ENCODE data around the gene CD69. TPM values are rescaled to one million over a fixed set of nuclear protein-coding genes. Genes with fewer than 3 reads are reported as not detected.

The CD69 gene
- total RNA-seq, 1 donor from 2014 or later = 1.6 TPM

GRCh38 chr12:9779209-9779608 is 18.5 kb upstream of the CD69 start:
- Mint-ChIP-seq H3K4me1 (ENCODE audit: unreplicated experiment) (no peaks in the 10 kb centered on the region), H3K36me3 (no peaks in the 10 kb centered on the region), H3K9me3 (no peaks in the 10 kb centered on the region), H3K27me3 (no peaks in the 10 kb centered on the region), H3K4me3 (no peak overlapping the region), H3K27ac (no peak overlapping the region)
- no peak for TF ChIP-seq CTCF (conservative IDR thresholded peaks at IDR 0.05)
- DNase-seq (ENCODE audit: extremely low spot score, unreplicated experiment) = no peak

- Mint-ChIP-seq H3K4me1 (ENCODE audit: unreplicated experiment) (no peaks in the 10 kb centered on the region), H3K27ac (peak overlapping the region; percentile 72), H3K4me3 (no peak overlapping the region), H3K9me3 (no peaks in the 10 kb centered on the region), H3K27me3 (no peaks in the 10 kb centered on the region), H3K36me3 (no peaks in the 10 kb centered on the region)
- TF ChIP-seq CTCF (conservative IDR thresholded peaks at IDR 0.05) = no peak
- no peak for DNase-seq (ENCODE audit: extremely low spot score, unreplicated experiment)
Measured at GRCh38 chr12:9776781-9777180, 16.1 kb upstream of the CD69 start.

DNA sequence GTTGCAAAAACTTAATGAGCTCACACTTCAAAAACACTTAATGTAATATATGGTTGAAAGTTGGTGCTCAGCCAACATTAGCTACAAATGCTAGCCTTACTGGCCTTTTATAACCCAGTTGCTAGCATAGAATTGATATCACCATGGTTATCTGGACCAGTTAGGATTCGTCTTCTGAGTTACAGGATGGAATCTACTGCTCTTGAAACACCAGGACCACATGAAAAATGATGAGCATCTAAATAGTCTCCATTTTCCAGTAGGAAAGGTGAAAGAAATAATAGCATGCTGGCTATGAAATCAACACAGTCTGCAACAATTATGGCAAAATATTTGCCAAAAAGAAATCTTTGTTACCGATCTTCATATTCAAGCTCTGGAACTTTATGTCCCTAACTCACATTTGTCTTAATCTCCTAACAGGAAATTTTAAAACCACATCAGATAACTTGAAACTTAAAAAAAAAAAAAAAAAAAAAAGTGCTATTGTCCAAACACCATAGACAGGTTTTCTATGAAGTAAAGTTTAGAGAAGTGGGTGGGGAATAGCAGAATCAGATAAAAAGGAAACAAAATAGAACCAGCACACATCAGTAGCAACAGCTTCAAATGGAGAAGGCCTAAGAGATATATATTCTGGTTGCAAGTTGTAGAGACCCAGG is 12.6 kb upstream of the CD69 start:
- no peaks in the 10 kb centered on the region for H3K27me3 Mint-ChIP-seq
- H3K36me3 Mint-ChIP-seq = no peaks in the 10 kb centered on the region
- H3K4me3 Mint-ChIP-seq = no peak overlapping the region
- H3K27ac Mint-ChIP-seq = no peak overlapping the region
- H3K9me3 Mint-ChIP-seq = no peaks in the 10 kb centered on the region
- no peaks in the 10 kb centered on the region for H3K4me1 Mint-ChIP-seq (ENCODE audit: unreplicated experiment)
- no peak for DNase-seq (ENCODE audit: extremely low spot score, unreplicated experiment)
- no peak for TF ChIP-seq CTCF (conservative IDR thresholded peaks at IDR 0.05)

- H3K4me1 Mint-ChIP-seq (ENCODE audit: unreplicated experiment) = no peaks in the 10 kb centered on the region
- no peaks in the 10 kb centered on the region for H3K36me3 Mint-ChIP-seq
- no peak for DNase-seq (ENCODE audit: extremely low spot score, unreplicated experiment)
- no peak overlapping the region for H3K27ac Mint-ChIP-seq
- TF ChIP-seq CTCF (conservative IDR thresholded peaks at IDR 0.05) = no peak
- H3K27me3 Mint-ChIP-seq = no peaks in the 10 kb centered on the region
- peaks cover 3% of the 10 kb centered on the region for H3K9me3 Mint-ChIP-seq
- H3K4me3 Mint-ChIP-seq = no peak overlapping the region
Measured at GRCh38 chr12:9763025-9763424, 2.3 kb upstream of the CD69 start.

- Mint-ChIP-seq H3K36me3 (no peaks in the 10 kb centered on the region), H3K4me1 (ENCODE audit: unreplicated experiment) (no peaks in the 10 kb centered on the region), H3K9me3 (peaks cover 3% of the 10 kb centered on the region), H3K4me3 (no peak overlapping the region), H3K27me3 (no peaks in the 10 kb centered on the region), H3K27ac (no peak overlapping the region)
- DNase-seq (ENCODE audit: extremely low spot score, unreplicated experiment) = no peak
- no peak for TF ChIP-seq CTCF (conservative IDR thresholded peaks at IDR 0.05)
Measured at GRCh38 chr12:9762369-9762768, 1.7 kb upstream of the CD69 start.

GRCh38 chr12:9761419-9761781 is 699 bp upstream of the CD69 start:
- DNase-seq (ENCODE audit: extremely low spot score, unreplicated experiment) = no peak
- Mint-ChIP-seq H3K9me3 (peaks cover 3% of the 10 kb centered on the region), H3K4me3 (no peak overlapping the region), H3K36me3 (no peaks in the 10 kb centered on the region), H3K4me1 (ENCODE audit: unreplicated experiment) (no peaks in the 10 kb centered on the region), H3K27me3 (no peaks in the 10 kb centered on the region), H3K27ac (peak overlapping the region; percentile 80)
- TF ChIP-seq CTCF (conservative IDR thresholded peaks at IDR 0.05) = no peak

All from type B pancreatic cell (in vitro differentiated cells).